HEK293T (cell line): ENCODE data around the gene CPNE4.

Experiments used
- ARNT ChIP-seq: fragments of 450-650 bp; IDR thresholded peaks from 2 replicates; pipeline ENCODE4 v1.6.1; 2017; ENCODE audit warnings: mild to moderate bottlenecking
- BHLHE40 ChIP-seq: fragments of 450-650 bp; IDR thresholded peaks from 2 replicates; pipeline ENCODE4 v1.6.1; 2016; ENCODE audit warnings: mild to moderate bottlenecking, moderate library complexity, borderline replicate concordance
- ELF4 ChIP-seq: fragments of 450-650 bp; IDR thresholded peaks from 2 replicates; pipeline ENCODE4 v1.6.1; 2017; ENCODE audit warnings: antibody characterized with exemption
- FOXA1 ChIP-seq: fragments of 450-650 bp; IDR thresholded peaks from 2 replicates; pipeline ENCODE4 v1.6.1; 2016; ENCODE audit warnings: mild to moderate bottlenecking
- FOXK2 ChIP-seq: fragments of 450-650 bp; IDR thresholded peaks from 2 replicates; pipeline ENCODE4 v1.6.1; 2016; ENCODE audit warnings: mild to moderate bottlenecking
- L3MBTL2 ChIP-seq: fragments of 450-650 bp; conservative IDR thresholded peaks from 2 replicates; pipeline ENCODE4 v1.6.1; 2016; ENCODE audit warnings: mild to moderate bottlenecking
- LEF1 ChIP-seq: fragments of 450-650 bp; IDR thresholded peaks from 2 replicates; pipeline ENCODE4 v1.6.1; 2017; ENCODE audit warnings: mild to moderate bottlenecking, borderline replicate concordance
- NFRKB ChIP-seq: fragments of 450-650 bp; IDR thresholded peaks from 2 replicates; pipeline ENCODE4 v1.6.1; 2016; ENCODE audit warnings: mild to moderate bottlenecking, moderate library complexity
- SP1 ChIP-seq: fragments of 450-650 bp; IDR thresholded peaks from 2 replicates; pipeline ENCODE4 v1.6.1; 2017
- SUZ12 ChIP-seq: fragments of 450-650 bp; IDR thresholded peaks from 2 replicates; pipeline ENCODE4 v1.6.1; 2016; ENCODE audit warnings: mild to moderate bottlenecking
- ZNF384 ChIP-seq: fragments of 450-650 bp; IDR thresholded peaks from 2 replicates; pipeline ENCODE4 v1.6.1; 2016

DNA sequence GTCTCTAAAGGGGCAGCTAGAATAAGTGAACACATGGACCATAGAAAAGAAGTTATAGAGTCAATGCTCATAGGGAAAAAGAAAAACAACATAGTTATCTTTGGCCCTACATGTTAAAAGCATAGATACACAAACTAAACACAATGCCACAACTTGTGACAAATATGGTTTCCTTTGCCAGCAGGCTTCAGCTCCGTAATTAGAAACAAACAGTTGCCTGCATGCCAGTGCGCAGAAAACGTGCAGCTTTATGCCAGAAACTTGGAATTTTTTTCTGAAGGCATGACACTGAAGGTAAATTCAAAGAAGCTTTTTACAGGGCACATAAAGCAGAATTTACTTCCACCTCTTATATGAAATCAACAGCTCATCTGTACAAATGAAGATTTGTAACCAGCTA is 2.2 kb upstream of the CPNE4 start:
- TF ChIP-seq LEF1: no peak
- TF ChIP-seq ELF4: no peak
- TF ChIP-seq FOXK2: no peak
- no peak for TF ChIP-seq SP1
- no peak for TF ChIP-seq BHLHE40
- no peak for TF ChIP-seq NFRKB
- no peak for TF ChIP-seq SUZ12
- no peak for TF ChIP-seq ZNF384
- TF ChIP-seq FOXA1: no peak
- TF ChIP-seq ARNT: no peak
- no peak for TF ChIP-seq L3MBTL2
